HCT116 (cell line): ENCODE data around the gene USP12. TPM values are rescaled to one million over a fixed set of nuclear protein-coding genes. Genes with fewer than 3 reads are reported as not detected.

Experiments
- ATAC-seq: fragments of 200-7000 bp; cut with Tn5 transposase; 2 replicates; pipeline ENCODE4 v1.9.1; 2020; ENCODE audit warnings: mild to moderate bottlenecking, moderate library complexity
- BruUV-seq: library from RNA; stranded (reverse); fragments of 400-500 nt; replicated peaks from 2 replicates; lab custom pipeline; 2021; lab: Mats Ljungman, UMichigan
- CTCF ChIA-PET: fragments of 300-600 bp; sonication (Branson Sonifier 250); formaldehyde crosslinking; loops from one replicate; lab custom pipeline; 2021; ENCODE audit warnings: antibody characterized with exemption; lab: Charles Lee
- POLR2A ChIA-PET: fragments of 300-600, 350-600 bp; sonication (Branson Sonifier 250); formaldehyde crosslinking; loops from one replicate; lab custom pipeline; 2021; ENCODE audit warnings: antibody characterized with exemption; lab: Charles Lee
- RAD21 ChIA-PET, 2 experiments: fragments of 300-600 bp; sonication (Branson Sonifier 250); formaldehyde crosslinking; loops; one replicate each; lab custom pipeline; 2023; ENCODE audit warnings: low total read pairs in 2 of 2; ENCODE audit not compliant: uncharacterized antibody in 2 of 2, unreplicated experiment in 2 of 2, low non-redundant PET in 1 of 2; lab: Charles Lee
- DNase-seq: peaks from one replicate; pipeline ENCODE4 v3.0.0-alpha.2; 2010; ENCODE audit warnings: low read depth, low spot score
- H2AFZ ChIP-seq: fragments of 200-600 bp; shearing (Covaris generic), sonication (generic); 2 replicates; pipeline ENCODE4 v1.6.1; 2017; ENCODE audit warnings: low read depth, mixed run types, mixed read lengths, antibody characterized with exemption, low read length; ENCODE audit not compliant: poor library complexity, severe bottlenecking
- H3K27ac ChIP-seq: 2 replicates; pipeline ENCODE4 v1.5.1; 2012; ENCODE audit warnings: low read depth, low read length
- H3K27me3 ChIP-seq: fragments of 200-600 bp; sonication (generic); 2 replicates; pipeline ENCODE4 v1.6.1; 2016; ENCODE audit warnings: mixed run types, low read length, mixed read lengths; ENCODE audit not compliant: insufficient read depth
- H3K36me3 ChIP-seq, 2 experiments: fragments of 200-500 bp in 1 of 2; fragments of 200-600 bp in 1 of 2; sonication (Bioruptor generic) in 1 of 2; sonication (generic) in 1 of 2; 2 replicates each; pipeline versions ENCODE4 v1.5.1 to v1.6.1; 2014 to 2016; ENCODE audit warnings: low read length in 2 of 2, inconsistent platforms in 1 of 2, mixed read lengths in 1 of 2, mixed run types in 1 of 2; ENCODE audit not compliant: insufficient read depth in 2 of 2, control insufficient read depth in 1 of 2
- H3K4me1 ChIP-seq, 2 experiments: fragments of 200-600 bp in 1 of 2; sonication (generic) in 1 of 2; 2 replicates each; pipeline versions ENCODE4 v1.5.1 to v1.6.1; 2012 to 2017; ENCODE audit warnings: low read length in 2 of 2, inconsistent platforms in 1 of 2, mild to moderate bottlenecking in 1 of 2, mixed read lengths in 1 of 2, mixed run types in 1 of 2, moderate library complexity in 1 of 2; ENCODE audit not compliant: insufficient read depth in 2 of 2, control insufficient read depth in 1 of 2
- H3K4me2 ChIP-seq: fragments of 200-600 bp; sonication (generic); 2 replicates; pipeline ENCODE4 v1.6.1; 2017; ENCODE audit warnings: mixed run types, low read length, mixed read lengths
- H3K4me3 ChIP-seq, 2 experiments: fragments of 200-600 bp in 1 of 2; sonication (generic) in 1 of 2; replicated peaks in 1 of 2; 2 replicates each; pipeline ENCODE4 v1.5.1; 2011 to 2016; ENCODE audit warnings: low read length in 2 of 2, control low read depth in 1 of 2, low read depth in 1 of 2, mild to moderate bottlenecking in 1 of 2, mixed read lengths in 1 of 2, mixed run types in 1 of 2
- H3K79me2 ChIP-seq: fragments of 200-600 bp; sonication (generic); 2 replicates; pipeline ENCODE4 v1.6.1; 2017; ENCODE audit warnings: mild to moderate bottlenecking, mixed run types, low read length, moderate library complexity, mixed read lengths; ENCODE audit not compliant: insufficient read depth
- H3K9ac ChIP-seq: fragments of 200-600 bp; sonication (generic); 2 replicates; pipeline ENCODE4 v1.6.1; 2016; ENCODE audit warnings: low read length, mixed read lengths
- H3K9me2 ChIP-seq: fragments of 200-600 bp; sonication (generic), shearing (Covaris generic); 2 replicates; pipeline ENCODE4 v1.6.1; 2017; ENCODE audit warnings: mixed run types, mild to moderate bottlenecking, moderate library complexity; ENCODE audit not compliant: insufficient read depth
- H3K9me3 ChIP-seq, 2 experiments: fragments of 200-500 bp in 1 of 2; fragments of 200-600 bp in 1 of 2; sonication (Bioruptor generic) in 1 of 2; sonication (generic) in 1 of 2; 2 replicates each; pipeline ENCODE4 v1.6.1; 2014 to 2017; ENCODE audit warnings: low read length in 2 of 2, mixed read lengths in 2 of 2, inconsistent platforms in 1 of 2, low read depth in 1 of 2, mild to moderate bottlenecking in 1 of 2, mixed run types in 1 of 2, moderate library complexity in 1 of 2; ENCODE audit not compliant: control insufficient read depth in 1 of 2, insufficient read depth in 1 of 2
- H4K20me1 ChIP-seq: fragments of 200-600 bp; sonication (generic), shearing (Covaris generic); 2 replicates; pipeline ENCODE4 v1.6.1; 2017; ENCODE audit warnings: mixed run types, mild to moderate bottlenecking, moderate library complexity; ENCODE audit not compliant: insufficient read depth
- ATF3 ChIP-seq: IDR thresholded peaks from 2 replicates; pipeline ENCODE4 v1.6.1; 2012
- CEBPB ChIP-seq: IDR thresholded peaks from 2 replicates; pipeline ENCODE4 v1.6.1; 2012; ENCODE audit warnings: low read depth
- EGR1 ChIP-seq: IDR thresholded peaks from 2 replicates; pipeline ENCODE4 v1.6.1; 2012; ENCODE audit warnings: low read depth
- ELF1 ChIP-seq: IDR thresholded peaks from 2 replicates; pipeline ENCODE4 v1.6.1; 2012; ENCODE audit warnings: low read depth, borderline replicate concordance
- EZH2 ChIP-seq: fragments of 200-600 bp; sonication (generic); IDR thresholded peaks from 2 replicates; pipeline ENCODE4 v1.6.1; 2017; ENCODE audit warnings: antibody characterized with exemption, mixed run types
- EZH2phosphoT487 ChIP-seq: fragments of 200-600 bp; IDR thresholded peaks from 2 replicates; pipeline ENCODE4 v1.6.1; 2018; ENCODE audit warnings: antibody characterized with exemption, borderline replicate concordance
- FOSL1 ChIP-seq: IDR thresholded peaks from 2 replicates; pipeline ENCODE4 v1.6.1; 2012; ENCODE audit warnings: low read depth
- JUND ChIP-seq: IDR thresholded peaks from 2 replicates; pipeline ENCODE4 v1.6.1; 2012
- POLR2A ChIP-seq: IDR thresholded peaks from 2 replicates; pipeline ENCODE4 v1.7.0; 2011; ENCODE audit warnings: borderline replicate concordance; ENCODE audit not compliant: insufficient read depth, insufficient read length; ENCODE audit errors: extremely low read depth
- RAD21 ChIP-seq: IDR thresholded peaks from 2 replicates; pipeline ENCODE4 v1.6.1; 2012; ENCODE audit warnings: low read depth, mild to moderate bottlenecking
- SIN3A ChIP-seq: IDR thresholded peaks from 2 replicates; pipeline ENCODE4 v1.6.1; 2012; ENCODE audit warnings: low read depth
- SP1 ChIP-seq: IDR thresholded peaks from 2 replicates; pipeline ENCODE4 v1.6.1; 2012; ENCODE audit warnings: low read depth
- SRF ChIP-seq: IDR thresholded peaks from 2 replicates; pipeline ENCODE4 v1.6.1; 2012; ENCODE audit warnings: low read depth
- TCF7L2 ChIP-seq: IDR thresholded peaks from 2 replicates; pipeline ENCODE4 v1.7.0; 2011; ENCODE audit warnings: borderline replicate concordance, inconsistent platforms; ENCODE audit not compliant: insufficient read depth, insufficient read length; ENCODE audit errors: extremely low read depth
- YY1 ChIP-seq: IDR thresholded peaks from 2 replicates; pipeline ENCODE4 v1.6.1; 2011; ENCODE audit warnings: low read length, low read depth, moderate library complexity, mild to moderate bottlenecking; ENCODE audit not compliant: insufficient replicate concordance; ENCODE audit errors: extremely low read depth
- ZFX ChIP-seq: fragments of 450-650 bp; IDR thresholded peaks from 2 replicates; pipeline ENCODE4 v1.6.1; 2017
- ZNF274 ChIP-seq: fragments of 200-500 bp; sonication (Bioruptor generic); IDR thresholded peaks from 2 replicates; pipeline ENCODE4 v1.6.1; 2014; ENCODE audit warnings: mild to moderate bottlenecking, low read depth, low read length, inconsistent platforms
- intact Hi-C: fragments of 100-400 bp; cut with micrococcal nuclease; formaldehyde crosslinking; loops from 2 replicates; pipeline ENCODE4 v1.10.0; 2022
- total RNA-seq: library from RNA; stranded (reverse); gene quantifications from one replicate; pipeline ENCODE4 v1.2.1, GENCODE V29; 2021; ENCODE audit not compliant: unreplicated experiment
- TF ChIP-seq, protein P1 (sequence below): IDR thresholded peaks from 2 replicates; pipeline ENCODE4 v1.6.1; 2012; ENCODE audit warnings: low read depth
- TF ChIP-seq, protein P2 (sequence below): IDR thresholded peaks from 2 replicates; pipeline ENCODE4 v1.6.1; 2012

Gene USP12
- total RNA-seq, 1 experiment from 2014 or later, result 28.3 TPM

GRCh38 chr13:27176470-27177410 lies 5.1 kb upstream of the USP12 start (continued):
- TF ChIP-seq ATF3, result no peak
- TF ChIP-seq ZFX, result no peak
- TF ChIP-seq EZH2, result no peak
- no peak for TF ChIP-seq POLR2A
- no peak for TF ChIP-seq EZH2phosphoT487
- no peak for TF ChIP-seq CEBPB
- TF ChIP-seq SIN3A, result no peak
- TF ChIP-seq SRF, result no peak
- no peak for TF ChIP-seq TCF7L2

DNA sequence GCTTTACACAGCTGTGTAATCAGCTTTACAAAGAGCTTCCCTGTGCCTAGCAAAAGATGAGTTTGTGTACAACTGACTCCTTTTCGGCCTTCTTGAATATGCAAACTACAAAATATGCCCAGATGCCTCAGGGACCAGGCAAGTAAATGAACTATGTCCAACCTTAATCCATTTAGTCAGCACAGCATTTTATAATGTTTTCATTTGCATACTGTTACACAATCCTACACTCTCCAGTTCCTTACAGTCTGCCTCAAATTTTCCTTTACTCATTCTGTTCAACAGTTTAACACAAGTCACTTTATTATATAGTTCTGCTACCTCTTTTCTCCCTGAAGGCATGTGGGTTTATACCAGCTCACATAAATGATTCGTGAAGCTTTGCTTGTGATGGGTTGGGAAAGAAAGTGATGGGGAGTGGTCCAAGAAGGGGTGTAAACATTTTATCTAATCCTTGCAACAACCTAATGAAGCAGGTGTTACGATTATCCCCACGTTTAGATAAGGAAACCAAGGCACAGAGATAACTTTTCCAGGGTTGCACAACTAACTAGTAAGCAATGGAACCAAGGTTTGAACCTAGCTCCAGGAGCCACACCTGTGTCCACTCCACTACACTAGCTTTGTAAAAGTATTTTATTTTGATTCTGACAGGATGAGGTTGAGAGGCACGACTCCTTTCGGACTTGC lies 3.3 kb upstream of the USP12 start:
- DNase-seq (no peak), ATAC-seq (no peak)
- TF ChIP-seq ZNF274 (no peak), SRF (no peak), ZFX (no peak), EZH2phosphoT487 (no peak), FOSL1 (no peak), POLR2A (no peak), TCF7L2 (no peak), ELF1 (no peak), YY1 (no peak), ATF3 (no peak), JUND (no peak), RAD21 (no peak), SP1 (no peak), EGR1 (no peak)
- TF ChIP-seq, protein P1, sequence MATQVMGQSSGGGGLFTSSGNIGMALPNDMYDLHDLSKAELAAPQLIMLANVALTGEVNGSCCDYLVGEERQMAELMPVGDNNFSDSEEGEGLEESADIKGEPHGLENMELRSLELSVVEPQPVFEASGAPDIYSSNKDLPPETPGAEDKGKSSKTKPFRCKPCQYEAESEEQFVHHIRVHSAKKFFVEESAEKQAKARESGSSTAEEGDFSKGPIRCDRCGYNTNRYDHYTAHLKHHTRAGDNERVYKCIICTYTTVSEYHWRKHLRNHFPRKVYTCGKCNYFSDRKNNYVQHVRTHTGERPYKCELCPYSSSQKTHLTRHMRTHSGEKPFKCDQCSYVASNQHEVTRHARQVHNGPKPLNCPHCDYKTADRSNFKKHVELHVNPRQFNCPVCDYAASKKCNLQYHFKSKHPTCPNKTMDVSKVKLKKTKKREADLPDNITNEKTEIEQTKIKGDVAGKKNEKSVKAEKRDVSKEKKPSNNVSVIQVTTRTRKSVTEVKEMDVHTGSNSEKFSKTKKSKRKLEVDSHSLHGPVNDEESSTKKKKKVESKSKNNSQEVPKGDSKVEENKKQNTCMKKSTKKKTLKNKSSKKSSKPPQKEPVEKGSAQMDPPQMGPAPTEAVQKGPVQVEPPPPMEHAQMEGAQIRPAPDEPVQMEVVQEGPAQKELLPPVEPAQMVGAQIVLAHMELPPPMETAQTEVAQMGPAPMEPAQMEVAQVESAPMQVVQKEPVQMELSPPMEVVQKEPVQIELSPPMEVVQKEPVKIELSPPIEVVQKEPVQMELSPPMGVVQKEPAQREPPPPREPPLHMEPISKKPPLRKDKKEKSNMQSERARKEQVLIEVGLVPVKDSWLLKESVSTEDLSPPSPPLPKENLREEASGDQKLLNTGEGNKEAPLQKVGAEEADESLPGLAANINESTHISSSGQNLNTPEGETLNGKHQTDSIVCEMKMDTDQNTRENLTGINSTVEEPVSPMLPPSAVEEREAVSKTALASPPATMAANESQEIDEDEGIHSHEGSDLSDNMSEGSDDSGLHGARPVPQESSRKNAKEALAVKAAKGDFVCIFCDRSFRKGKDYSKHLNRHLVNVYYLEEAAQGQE, result no peak
- TF ChIP-seq, protein P2, sequence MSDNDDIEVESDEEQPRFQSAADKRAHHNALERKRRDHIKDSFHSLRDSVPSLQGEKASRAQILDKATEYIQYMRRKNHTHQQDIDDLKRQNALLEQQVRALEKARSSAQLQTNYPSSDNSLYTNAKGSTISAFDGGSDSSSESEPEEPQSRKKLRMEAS, result no peak
- Histone ChIP-seq H3K79me2 (peaks cover 12% of the 10 kb centered on the region), H3K27ac (no peak overlapping the region), H2AFZ (no peak overlapping the region), H3K4me1 (peaks cover 18 to 22% of the 10 kb centered on the region in 2 experiments; a peak in 3 of 4 replicates), H3K36me3 (no peaks in the 10 kb centered on the region), H3K27me3 (no peaks in the 10 kb centered on the region), H3K4me3 (no peak overlapping the region), H3K9ac (no peak overlapping the region), H3K4me2 (no peak overlapping the region), H3K9me3 (no peaks in the 10 kb centered on the region), H3K9me2 (no peaks in the 10 kb centered on the region), H4K20me1 (peaks cover 7% of the 10 kb centered on the region; the same call in 1 of the 2 replicates)
- CTCF ChIA-PET, result interaction anchor here (0.9 kb wide), 1 partner anchor 164 kb away, joined by 3 read pairs; no protein-coding TSS in a partner anchor
- BruUV-seq, result no TSS peak
- intact Hi-C loops, result loop anchor here (5.0 kb wide), 1 partner anchor 182 kb away; no protein-coding TSS in a partner anchor
- RAD21 ChIA-PET, result interaction anchor here in 1 of 2 experiments (0.7 kb wide), 1 partner anchor 184 kb away, joined by 3 read pairs; no protein-coding TSS in a partner anchor
- POLR2A ChIA-PET, result interaction anchor here (0.7 kb wide), 1 partner anchor 62 kb away, joined by 3 read pairs; no protein-coding TSS in a partner anchor
